ENCODE results near the gene UCHL5.

GRCh38 chr1:192978195-192978710 is 80.9 kb downstream of the UCHL5 start:
- no peak for TF ChIP-seq EZH2 (IDR thresholded peaks at IDR 0.05; ENCODE audit: low read depth, unreplicated experiment)
- no peak for TF ChIP-seq POLR2AphosphoS5 (IDR thresholded peaks at IDR 0.05; ENCODE audit: low read depth)
- no peak for TF ChIP-seq REST (IDR thresholded peaks at IDR 0.05; ENCODE audit: unreplicated experiment)
- TF ChIP-seq CTCF (conservative IDR thresholded peaks at IDR 0.05; ENCODE audit: low read depth in 2 of 2) = no peak
- no peak for TF ChIP-seq ZNF331 (CRISPR knock-in tag; IDR thresholded peaks at IDR 0.05; ENCODE audit: low read depth)

Measured in GM23338 (cell line).